H1 (cell line): ENCODE measurements around the gene MDM4. TPM values are rescaled to one million over a fixed set of nuclear protein-coding genes. Genes with fewer than 3 reads are reported as not detected.

ENCODE experiments used
- CBX8 ChIP-seq: fragments of 300-800, 300-1000 bp; sonication (generic); IDR thresholded peaks from 2 replicates; pipeline ENCODE4 v1.7.1; 2016; ENCODE audit warnings: low read depth, low read length, borderline replicate concordance
- POLR2AphosphoS5 ChIP-seq: IDR thresholded peaks from 2 replicates; pipeline ENCODE4 v1.6.1; 2011; ENCODE audit warnings: low read depth, low read length
- POU5F1 ChIP-seq: IDR thresholded peaks from 2 replicates; pipeline ENCODE4 v1.6.1; 2011; ENCODE audit warnings: low read depth, mild to moderate bottlenecking, low read length, moderate library complexity
- TAF7 ChIP-seq: optimal IDR thresholded peaks from 2 replicates; pipeline ENCODE3; 2011; ENCODE audit warnings: low read depth, mild to moderate bottlenecking, inconsistent platforms, low read length, moderate library complexity, borderline replicate concordance
- TEAD4 ChIP-seq: IDR thresholded peaks from 2 replicates; pipeline ENCODE4 v1.6.1; 2012; ENCODE audit warnings: low read depth, low read length, inconsistent platforms, mixed read lengths
- polyA plus RNA-seq, 7 experiments: library from polyadenylated mRNA; depleted of rRNA in 3 of 7; stranded (reverse) in 5 of 7; unstranded in 2 of 7; fragments of >200 nt in 5 of 7; fragments of 200-250 nt in 2 of 7; gene quantifications; 1 replicate in 5 of 7; 2 replicates in 1 of 7; 4 replicates in 1 of 7; pipeline versions ENCODE4 v1.2.1 to v1.2.3, GENCODE V29; 2011 to 2013; ENCODE audit warnings: missing spikeins in 2 of 7, mixed read lengths in 2 of 7
- total RNA-seq: library from RNA; stranded (reverse); fragmentation: NEBNext Ultra II Directional; extraction: Animal tissue kit (Norgen Biotek cat#: 25700); gene quantifications from 2 replicates; pipeline ENCODE4 v1.2.1, GENCODE V29; 2021

The MDM4 gene
- total and polyA plus RNA-seq, 2 of the 8 experiments (the other 6 are each of a cell fraction or from before 2014, with no cell fraction given) = 10.8 to 84.9 TPM

DNA sequence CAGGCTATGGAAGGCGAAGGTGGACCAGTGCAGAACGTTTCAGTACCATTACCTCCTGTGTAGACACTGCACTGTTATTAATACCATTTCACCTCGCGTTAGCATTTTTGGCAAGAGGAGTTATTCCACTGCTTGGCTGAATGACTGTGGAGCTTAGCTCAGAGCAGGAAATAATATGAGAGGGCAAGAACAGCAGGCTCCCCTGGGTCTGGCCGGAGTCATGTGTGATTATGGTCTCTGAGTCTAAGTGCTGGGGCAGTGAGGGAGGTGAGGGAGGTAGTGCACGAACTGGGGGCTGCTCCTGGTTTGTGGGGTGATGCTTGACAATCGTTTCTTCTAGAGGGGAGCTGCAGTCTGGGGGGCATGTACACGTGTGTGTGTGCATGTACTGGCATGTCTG, 82.9 kb downstream of the MDM4 start (continued):
- TF ChIP-seq POLR2AphosphoS5 = no peak
- no peak for TF ChIP-seq TEAD4
- TF ChIP-seq TAF7 = no peak
- TF ChIP-seq CBX8 = no peak
- TF ChIP-seq POU5F1 = no peak
